SK-N-SH treated with all-trans-retinoic acid at 6 μM for 48 hours (cell line): ENCODE data around the gene POLR3B.
"Not testable (repeated sequence)": the region's sequence is repeated elsewhere in the genome, so short reads cannot be mapped to it uniquely, and the experiment has no call there.

ENCODE experiments used
- ATAC-seq: fragments of 200-7000 bp; cut with Tn5 transposase; 3 replicates; pipeline ENCODE4 v1.9.1; 2020; ENCODE audit warnings: mild to moderate bottlenecking, moderate library complexity
- ARNTL ChIP-seq: fragments of 450-650 bp; formaldehyde crosslinking; IDR thresholded peaks from 2 replicates; pipeline ENCODE4 v1.5.0; 2020; ENCODE audit warnings: low read depth, mild to moderate bottlenecking, moderate library complexity, borderline replicate concordance
- CSDC2 ChIP-seq: fragments of 250-450 bp; sonication (Bioruptor Pico); IDR thresholded peaks from 2 replicates; pipeline ENCODE4 v1.5.0; 2020; ENCODE audit warnings: mild to moderate bottlenecking, moderate library complexity
- ESRRG ChIP-seq: fragments of 250-450 bp; sonication (Bioruptor Pico); IDR thresholded peaks from 2 replicates; pipeline ENCODE4 v1.6.1; 2021; ENCODE audit warnings: mild to moderate bottlenecking
- GLIS3 ChIP-seq: fragments of 250-450 bp; sonication (Bioruptor Pico); IDR thresholded peaks from 2 replicates; pipeline ENCODE4 v1.5.0; 2020; ENCODE audit warnings: mild to moderate bottlenecking, moderate library complexity
- OSR1 ChIP-seq: fragments of 250-450 bp; sonication (Bioruptor Pico); IDR thresholded peaks from 2 replicates; pipeline ENCODE4 v1.8.0; 2022; ENCODE audit warnings: moderate library complexity, mild to moderate bottlenecking, inconsistent platforms
- RARB ChIP-seq: fragments of 250-450 bp; sonication (Bioruptor Pico); IDR thresholded peaks from 2 replicates; pipeline ENCODE4 v1.8.0; 2021; ENCODE audit warnings: mild to moderate bottlenecking, moderate library complexity
- SNAI2 ChIP-seq: fragments of 250-450 bp; sonication (Bioruptor Pico); IDR thresholded peaks from 2 replicates; pipeline ENCODE4 v1.5.0; 2020; ENCODE audit warnings: mild to moderate bottlenecking, moderate library complexity
- TCF4 ChIP-seq: fragments of 250-450 bp; sonication (Bioruptor Pico); IDR thresholded peaks from 2 replicates; pipeline ENCODE4 v1.8.0; 2021; ENCODE audit warnings: mild to moderate bottlenecking, moderate library complexity, borderline replicate concordance
- TOX ChIP-seq: fragments of 250-450 bp; sonication (Bioruptor Pico); IDR thresholded peaks from 2 replicates; pipeline ENCODE4 v1.8.0; 2021; ENCODE audit warnings: mild to moderate bottlenecking, moderate library complexity, borderline replicate concordance
- ZFP3 ChIP-seq: fragments of 250-450 bp; sonication (Bioruptor Pico); IDR thresholded peaks from 2 replicates; pipeline ENCODE4 v1.5.0; 2020; ENCODE audit warnings: mild to moderate bottlenecking, moderate library complexity
- ZFP30 ChIP-seq: fragments of 450-650 bp; formaldehyde crosslinking; IDR thresholded peaks from 2 replicates; pipeline ENCODE4 v1.5.0; 2022; ENCODE audit warnings: mild to moderate bottlenecking, moderate library complexity
- ZNF565 ChIP-seq: fragments of 450-650 bp; formaldehyde crosslinking; conservative IDR thresholded peaks from 2 replicates; pipeline ENCODE4 v1.5.0; 2020; ENCODE audit warnings: low read depth, mild to moderate bottlenecking, moderate library complexity
- ZNF70 ChIP-seq: fragments of 450-650 bp; formaldehyde crosslinking; IDR thresholded peaks from 2 replicates; pipeline ENCODE4 v1.5.0; 2020; ENCODE audit warnings: mild to moderate bottlenecking, moderate library complexity
- ZNF8 ChIP-seq: fragments of 450-650 bp; formaldehyde crosslinking; IDR thresholded peaks from 2 replicates; pipeline ENCODE4 v1.5.0; 2020; ENCODE audit warnings: mild to moderate bottlenecking, moderate library complexity
- TF ChIP-seq, protein P1 (sequence below): fragments of 250-450 bp; sonication (Bioruptor Pico); IDR thresholded peaks from 2 replicates; pipeline ENCODE4 v1.5.0; 2020; ENCODE audit warnings: mild to moderate bottlenecking, moderate library complexity
- TF ChIP-seq, protein P2 (sequence below): fragments of 250-450 bp; sonication (Bioruptor Pico); IDR thresholded peaks from 2 replicates; pipeline ENCODE4 v1.8.0; 2021; ENCODE audit warnings: low read depth, mild to moderate bottlenecking, moderate library complexity, borderline replicate concordance
- TF ChIP-seq, protein P3 (sequence below): fragments of 250-450 bp; sonication (Bioruptor Pico); IDR thresholded peaks from 2 replicates; pipeline ENCODE4 v1.8.0; 2020; ENCODE audit warnings: mild to moderate bottlenecking, moderate library complexity, borderline replicate concordance

Gene POLR3B

DNA sequence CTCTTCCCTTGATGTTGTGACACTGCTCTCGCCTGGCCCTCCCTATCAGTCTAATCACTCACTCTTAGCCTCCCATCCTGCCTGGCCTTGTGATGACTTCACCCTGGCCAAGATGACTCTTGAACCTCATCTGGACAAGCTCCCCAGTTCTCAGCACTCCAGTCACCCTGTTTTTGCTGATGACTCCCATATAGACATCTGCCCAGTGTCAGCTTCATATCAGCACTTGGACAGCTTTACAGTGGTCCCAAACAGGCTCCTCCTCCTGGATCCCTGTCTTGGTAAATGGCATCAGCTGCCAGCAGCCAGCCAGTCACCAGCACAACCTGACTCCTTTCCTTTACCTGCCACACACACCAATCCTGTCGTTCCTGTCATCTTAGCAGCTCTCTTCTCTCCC, 104.2 kb downstream of the POLR3B start:
- TF ChIP-seq ARNTL (CRISPR knock-in tag) = no peak
- TF ChIP-seq, protein P1, sequence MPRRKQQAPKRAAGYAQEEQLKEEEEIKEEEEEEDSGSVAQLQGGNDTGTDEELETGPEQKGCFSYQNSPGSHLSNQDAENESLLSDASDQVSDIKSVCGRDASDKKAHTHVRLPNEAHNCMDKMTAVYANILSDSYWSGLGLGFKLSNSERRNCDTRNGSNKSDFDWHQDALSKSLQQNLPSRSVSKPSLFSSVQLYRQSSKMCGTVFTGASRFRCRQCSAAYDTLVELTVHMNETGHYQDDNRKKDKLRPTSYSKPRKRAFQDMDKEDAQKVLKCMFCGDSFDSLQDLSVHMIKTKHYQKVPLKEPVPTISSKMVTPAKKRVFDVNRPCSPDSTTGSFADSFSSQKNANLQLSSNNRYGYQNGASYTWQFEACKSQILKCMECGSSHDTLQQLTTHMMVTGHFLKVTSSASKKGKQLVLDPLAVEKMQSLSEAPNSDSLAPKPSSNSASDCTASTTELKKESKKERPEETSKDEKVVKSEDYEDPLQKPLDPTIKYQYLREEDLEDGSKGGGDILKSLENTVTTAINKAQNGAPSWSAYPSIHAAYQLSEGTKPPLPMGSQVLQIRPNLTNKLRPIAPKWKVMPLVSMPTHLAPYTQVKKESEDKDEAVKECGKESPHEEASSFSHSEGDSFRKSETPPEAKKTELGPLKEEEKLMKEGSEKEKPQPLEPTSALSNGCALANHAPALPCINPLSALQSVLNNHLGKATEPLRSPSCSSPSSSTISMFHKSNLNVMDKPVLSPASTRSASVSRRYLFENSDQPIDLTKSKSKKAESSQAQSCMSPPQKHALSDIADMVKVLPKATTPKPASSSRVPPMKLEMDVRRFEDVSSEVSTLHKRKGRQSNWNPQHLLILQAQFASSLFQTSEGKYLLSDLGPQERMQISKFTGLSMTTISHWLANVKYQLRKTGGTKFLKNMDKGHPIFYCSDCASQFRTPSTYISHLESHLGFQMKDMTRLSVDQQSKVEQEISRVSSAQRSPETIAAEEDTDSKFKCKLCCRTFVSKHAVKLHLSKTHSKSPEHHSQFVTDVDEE (CRISPR knock-in tag) = no peak
- no peak for TF ChIP-seq ZNF70 (CRISPR knock-in tag)
- TF ChIP-seq TOX (CRISPR knock-in tag) = no peak
- TF ChIP-seq GLIS3 (CRISPR knock-in tag) = no peak
- no peak for TF ChIP-seq TCF4
- TF ChIP-seq RARB (CRISPR knock-in tag) = no peak
- TF ChIP-seq ESRRG (CRISPR knock-in tag) = no peak
- no peak for TF ChIP-seq OSR1 (CRISPR knock-in tag)
- TF ChIP-seq, all 23 proteins: peak for 0
- ATAC-seq = no peak

DNA sequence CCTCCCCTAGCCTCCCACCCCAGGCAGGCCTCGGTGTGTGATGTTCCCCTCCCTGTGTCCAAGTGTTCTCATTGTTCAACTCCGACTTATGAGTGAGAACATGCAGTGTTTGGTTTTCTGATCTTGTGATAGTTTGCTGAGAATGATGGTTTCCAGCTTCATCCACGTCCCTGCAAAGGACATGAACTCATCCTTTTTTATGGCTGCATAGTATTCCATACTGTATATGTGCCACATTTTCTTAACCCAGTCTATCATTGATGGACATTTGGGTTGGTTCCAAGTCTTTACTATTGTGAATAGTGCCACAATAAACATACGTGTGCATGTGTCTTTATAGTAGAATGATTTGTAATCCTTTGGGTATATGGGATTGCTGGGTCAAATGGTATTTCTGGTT, 108.1 kb downstream of the POLR3B start:
- ATAC-seq = not testable (repeated sequence)

DNA sequence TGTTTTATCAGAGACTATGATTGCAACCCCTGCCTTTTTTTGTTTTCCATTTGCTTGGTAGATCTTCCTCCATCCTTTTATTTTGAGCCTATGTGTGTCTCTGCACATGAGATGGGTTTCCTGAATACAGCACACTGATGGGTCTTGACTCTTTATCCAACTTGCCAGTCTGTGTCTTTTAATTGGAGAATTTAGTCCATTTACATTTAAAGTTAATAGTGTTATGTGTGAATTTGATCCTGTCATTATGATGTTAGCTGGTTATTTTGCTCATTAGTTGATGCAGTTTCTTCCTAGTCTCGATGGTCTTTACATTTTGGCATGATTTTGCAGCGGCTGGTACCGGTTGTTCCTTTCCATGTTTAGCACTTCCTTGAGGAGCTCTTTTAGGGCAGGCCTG, 118.1 kb downstream of the POLR3B start:
- not testable (repeated sequence) for ATAC-seq

DNA sequence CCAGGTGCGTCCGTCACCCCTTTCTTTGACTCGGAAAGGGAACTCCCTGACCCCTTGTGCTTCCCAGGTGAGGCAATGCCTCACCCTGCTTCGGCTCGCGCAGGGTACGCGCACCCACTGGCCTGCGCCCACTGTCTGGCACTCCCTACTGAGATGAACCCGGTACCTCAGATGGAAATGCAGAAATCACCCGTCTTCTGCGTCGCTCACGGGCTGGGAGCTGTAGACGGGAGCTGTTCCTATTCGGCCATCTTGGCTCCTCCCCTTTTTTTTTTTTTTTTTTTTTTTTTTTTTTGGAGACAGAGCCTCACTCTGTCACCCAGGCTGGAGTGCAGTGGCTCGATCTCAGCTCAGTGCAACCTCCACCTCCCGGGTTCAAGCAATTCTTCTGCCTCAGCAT, 120.1 kb downstream of the POLR3B start:
- ATAC-seq = not testable (repeated sequence)

DNA sequence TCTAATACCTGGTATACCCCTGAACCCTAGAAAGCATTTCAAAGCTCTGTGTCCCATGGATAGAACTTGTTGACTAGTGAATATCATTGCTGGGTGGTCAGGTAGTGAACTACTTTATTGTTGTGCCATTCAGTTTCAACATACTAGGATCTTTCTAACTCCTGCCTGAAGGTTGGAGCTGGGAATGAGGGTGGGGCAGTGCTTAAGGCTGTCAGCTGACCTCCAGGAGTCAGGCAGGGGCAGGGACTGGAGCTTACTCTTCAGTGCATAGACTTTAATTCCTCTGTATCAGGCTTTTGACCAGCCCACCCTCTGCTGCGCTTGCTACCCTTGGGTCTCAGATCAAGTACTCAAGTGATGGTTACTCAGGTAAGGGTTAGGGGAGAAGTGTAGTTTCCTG, 122.7 kb downstream of the POLR3B start:
- no peak for ATAC-seq
- no peak for TF ChIP-seq ZNF565 (CRISPR knock-in tag)
- TF ChIP-seq ZFP30 (CRISPR knock-in tag) = no peak
- TF ChIP-seq, protein P2, sequence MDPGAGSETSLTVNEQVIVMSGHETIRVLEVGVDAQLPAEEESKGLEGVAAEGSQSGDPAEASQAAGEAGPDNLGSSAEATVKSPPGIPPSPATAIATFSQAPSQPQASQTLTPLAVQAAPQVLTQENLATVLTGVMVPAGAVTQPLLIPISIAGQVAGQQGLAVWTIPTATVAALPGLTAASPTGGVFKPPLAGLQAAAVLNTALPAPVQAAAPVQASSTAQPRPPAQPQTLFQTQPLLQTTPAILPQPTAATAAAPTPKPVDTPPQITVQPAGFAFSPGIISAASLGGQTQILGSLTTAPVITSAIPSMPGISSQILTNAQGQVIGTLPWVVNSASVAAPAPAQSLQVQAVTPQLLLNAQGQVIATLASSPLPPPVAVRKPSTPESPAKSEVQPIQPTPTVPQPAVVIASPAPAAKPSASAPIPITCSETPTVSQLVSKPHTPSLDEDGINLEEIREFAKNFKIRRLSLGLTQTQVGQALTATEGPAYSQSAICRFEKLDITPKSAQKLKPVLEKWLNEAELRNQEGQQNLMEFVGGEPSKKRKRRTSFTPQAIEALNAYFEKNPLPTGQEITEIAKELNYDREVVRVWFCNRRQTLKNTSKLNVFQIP (CRISPR knock-in tag) = no peak

DNA sequence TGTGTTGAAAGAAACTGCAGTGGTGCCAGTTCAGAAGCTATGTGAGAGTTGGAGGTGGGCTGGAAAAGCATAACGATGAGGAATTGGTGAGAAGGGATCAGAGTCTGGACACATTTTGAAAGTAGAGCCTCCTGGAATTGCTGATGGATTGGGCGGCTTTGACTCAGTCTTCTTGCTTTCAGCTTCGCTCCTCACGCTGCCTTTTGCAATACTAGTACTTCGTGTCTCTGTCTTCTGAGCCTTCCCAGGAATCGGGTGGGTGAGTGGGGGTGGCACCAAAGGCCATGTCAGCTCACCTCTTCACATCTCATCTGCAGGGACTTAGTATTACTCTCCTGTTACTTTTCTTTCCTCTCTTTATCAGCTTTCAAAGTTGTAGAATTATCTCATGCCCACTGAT, 123.7 kb downstream of the POLR3B start:
- ATAC-seq = no peak
- TF ChIP-seq ZFP3 (CRISPR knock-in tag) (no peak), ZNF8 (CRISPR knock-in tag) (no peak), CSDC2 (CRISPR knock-in tag) (no peak), ZNF70 (CRISPR knock-in tag) (no peak), RARB (CRISPR knock-in tag) (no peak), ZFP30 (CRISPR knock-in tag) (no peak), OSR1 (CRISPR knock-in tag) (no peak), SNAI2 (CRISPR knock-in tag) (no peak), ESRRG (CRISPR knock-in tag) (no peak)
- TF ChIP-seq, protein P3, sequence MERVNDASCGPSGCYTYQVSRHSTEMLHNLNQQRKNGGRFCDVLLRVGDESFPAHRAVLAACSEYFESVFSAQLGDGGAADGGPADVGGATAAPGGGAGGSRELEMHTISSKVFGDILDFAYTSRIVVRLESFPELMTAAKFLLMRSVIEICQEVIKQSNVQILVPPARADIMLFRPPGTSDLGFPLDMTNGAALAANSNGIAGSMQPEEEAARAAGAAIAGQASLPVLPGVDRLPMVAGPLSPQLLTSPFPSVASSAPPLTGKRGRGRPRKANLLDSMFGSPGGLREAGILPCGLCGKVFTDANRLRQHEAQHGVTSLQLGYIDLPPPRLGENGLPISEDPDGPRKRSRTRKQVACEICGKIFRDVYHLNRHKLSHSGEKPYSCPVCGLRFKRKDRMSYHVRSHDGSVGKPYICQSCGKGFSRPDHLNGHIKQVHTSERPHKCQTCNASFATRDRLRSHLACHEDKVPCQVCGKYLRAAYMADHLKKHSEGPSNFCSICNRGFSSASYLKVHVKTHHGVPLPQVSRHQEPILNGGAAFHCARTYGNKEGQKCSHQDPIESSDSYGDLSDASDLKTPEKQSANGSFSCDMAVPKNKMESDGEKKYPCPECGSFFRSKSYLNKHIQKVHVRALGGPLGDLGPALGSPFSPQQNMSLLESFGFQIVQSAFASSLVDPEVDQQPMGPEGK (CRISPR knock-in tag) = no peak
- TF ChIP-seq, protein P2 (CRISPR knock-in tag) = no peak
